KMS-11 (cell line): ENCODE results near the gene LDLRAD2.

ENCODE experiments used
- H2AFZ ChIP-seq: fragments of 200-600 bp; sonication (generic); 2 replicates; pipeline ENCODE4 v1.6.1; 2016; ENCODE audit warnings: antibody characterized with exemption, mixed run types, low read depth
- H3K27ac ChIP-seq: fragments of 200-600 bp; sonication (generic); 2 replicates; pipeline ENCODE4 v1.6.1; 2016; ENCODE audit warnings: mild to moderate bottlenecking, mixed run types
- H3K27me3 ChIP-seq: fragments of 200-600 bp; sonication (generic); 2 replicates; pipeline ENCODE4 v1.6.1; 2017; ENCODE audit warnings: mild to moderate bottlenecking, low read depth, mixed run types, moderate library complexity; ENCODE audit not compliant: insufficient read depth
- H3K36me3 ChIP-seq: fragments of 200-600 bp; sonication (generic); 2 replicates; pipeline ENCODE4 v1.6.1; 2017; ENCODE audit warnings: mild to moderate bottlenecking, mixed run types; ENCODE audit not compliant: insufficient read depth
- H3K4me1 ChIP-seq: fragments of 200-600 bp; sonication (generic); 2 replicates; pipeline ENCODE4 v1.6.1; 2016; ENCODE audit warnings: mild to moderate bottlenecking, low read depth, mixed run types; ENCODE audit not compliant: poor library complexity, severe bottlenecking
- H3K4me2 ChIP-seq: fragments of 200-600 bp; sonication (generic); 2 replicates; pipeline ENCODE4 v1.7.0; 2016; ENCODE audit warnings: mild to moderate bottlenecking, mixed run types
- H3K4me3 ChIP-seq: fragments of 200-600 bp; sonication (generic); IDR thresholded peaks from 2 replicates; pipeline ENCODE4 v1.6.1; 2017; ENCODE audit warnings: low read depth, low read length, mixed read lengths; ENCODE audit not compliant: insufficient read depth
- H3K79me2 ChIP-seq: fragments of 200-600 bp; sonication (generic); 2 replicates; pipeline ENCODE4 v1.6.1; 2016; ENCODE audit warnings: low read depth, mixed run types; ENCODE audit not compliant: insufficient read depth
- H3K9ac ChIP-seq: fragments of 200-600 bp; sonication (generic); 2 replicates; pipeline ENCODE4 v1.6.1; 2016; ENCODE audit warnings: mild to moderate bottlenecking, mixed run types
- H4K20me1 ChIP-seq: fragments of 200-600 bp; sonication (generic); 2 replicates; pipeline ENCODE4 v1.6.1; 2016; ENCODE audit warnings: mild to moderate bottlenecking, mixed run types; ENCODE audit not compliant: insufficient read depth
- TF ChIP-seq, protein P1 (sequence below): fragments of 200-600 bp; sonication (generic); conservative IDR thresholded peaks from 2 replicates; pipeline ENCODE4 v1.6.1; 2017; ENCODE audit warnings: low read depth, mild to moderate bottlenecking, antibody characterized with exemption, low read length, moderate library complexity, mixed read lengths

LDLRAD2 gene

DNA sequence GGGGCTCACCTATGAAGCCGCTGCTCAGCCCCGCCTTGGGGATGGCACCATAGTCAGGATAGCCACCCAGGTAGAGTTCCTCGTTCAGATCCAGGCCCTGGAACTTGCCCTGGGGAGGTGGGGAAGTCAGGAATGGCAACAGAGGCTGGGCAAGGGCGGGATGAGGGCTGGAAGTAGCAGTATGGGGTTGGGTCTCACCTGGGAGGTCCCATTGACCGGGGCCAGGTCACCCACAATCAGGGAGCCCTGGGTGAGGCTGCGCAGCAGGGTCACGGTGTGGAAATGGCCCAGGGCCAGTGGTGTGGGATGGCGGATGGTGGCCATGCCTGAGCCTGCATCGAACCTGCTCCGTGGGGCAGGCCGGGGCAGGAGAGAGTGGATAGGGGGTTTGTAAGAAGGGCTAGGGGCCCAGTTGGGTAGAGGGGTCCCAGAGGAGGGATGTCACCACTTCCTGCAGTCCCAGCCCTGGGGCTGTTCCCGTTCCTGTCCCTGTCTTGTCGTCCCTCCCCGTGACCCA is 19.4 kb downstream of the LDLRAD2 start:
- Histone ChIP-seq H3K4me2 (no peak overlapping the region), H3K4me1 (no peaks in the 10 kb centered on the region), H3K4me3 (no peak overlapping the region), H3K36me3 (no peaks in the 10 kb centered on the region), H2AFZ (no peak overlapping the region), H3K27ac (no peak overlapping the region), H4K20me1 (no peaks in the 10 kb centered on the region), H3K79me2 (no peaks in the 10 kb centered on the region), H3K9ac (no peak overlapping the region), H3K27me3 (no peaks in the 10 kb centered on the region)
- TF ChIP-seq, protein P1, sequence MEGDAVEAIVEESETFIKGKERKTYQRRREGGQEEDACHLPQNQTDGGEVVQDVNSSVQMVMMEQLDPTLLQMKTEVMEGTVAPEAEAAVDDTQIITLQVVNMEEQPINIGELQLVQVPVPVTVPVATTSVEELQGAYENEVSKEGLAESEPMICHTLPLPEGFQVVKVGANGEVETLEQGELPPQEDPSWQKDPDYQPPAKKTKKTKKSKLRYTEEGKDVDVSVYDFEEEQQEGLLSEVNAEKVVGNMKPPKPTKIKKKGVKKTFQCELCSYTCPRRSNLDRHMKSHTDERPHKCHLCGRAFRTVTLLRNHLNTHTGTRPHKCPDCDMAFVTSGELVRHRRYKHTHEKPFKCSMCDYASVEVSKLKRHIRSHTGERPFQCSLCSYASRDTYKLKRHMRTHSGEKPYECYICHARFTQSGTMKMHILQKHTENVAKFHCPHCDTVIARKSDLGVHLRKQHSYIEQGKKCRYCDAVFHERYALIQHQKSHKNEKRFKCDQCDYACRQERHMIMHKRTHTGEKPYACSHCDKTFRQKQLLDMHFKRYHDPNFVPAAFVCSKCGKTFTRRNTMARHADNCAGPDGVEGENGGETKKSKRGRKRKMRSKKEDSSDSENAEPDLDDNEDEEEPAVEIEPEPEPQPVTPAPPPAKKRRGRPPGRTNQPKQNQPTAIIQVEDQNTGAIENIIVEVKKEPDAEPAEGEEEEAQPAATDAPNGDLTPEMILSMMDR: no peak

DNA sequence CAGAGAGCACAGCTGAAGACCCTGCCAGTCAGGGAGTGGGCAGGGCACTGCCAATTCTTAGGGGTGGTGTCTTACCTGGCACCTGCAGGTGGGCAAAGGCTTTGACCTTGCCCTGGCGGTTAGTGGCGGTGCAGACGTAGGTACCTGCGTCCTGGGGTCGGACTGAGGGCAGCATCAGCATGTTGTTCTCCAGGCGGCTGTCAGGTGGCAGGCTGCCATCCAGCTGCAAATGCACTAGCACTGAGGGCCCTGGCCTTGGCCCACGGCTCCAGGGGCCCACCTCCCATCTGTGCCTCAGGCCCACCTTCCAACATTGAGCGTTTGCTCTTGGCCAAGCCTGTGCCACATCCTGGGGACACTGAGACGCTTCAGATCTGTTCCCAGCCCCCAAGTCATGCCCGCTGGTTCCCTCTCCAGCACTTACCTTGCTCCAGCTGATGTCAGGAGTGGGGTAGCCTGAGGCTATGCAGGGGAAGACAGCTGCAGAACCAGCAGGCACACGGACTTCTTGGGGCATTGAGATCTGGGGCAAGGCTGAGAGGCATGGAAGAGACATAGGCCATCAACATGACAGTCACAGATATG is 21.4 kb downstream of the LDLRAD2 start:
- Histone ChIP-seq H3K27me3 (no peaks in the 10 kb centered on the region), H3K4me1 (no peaks in the 10 kb centered on the region), H3K36me3 (no peaks in the 10 kb centered on the region), H2AFZ (no peak overlapping the region), H3K4me2 (no peak overlapping the region), H3K27ac (no peak overlapping the region), H3K4me3 (no peak overlapping the region), H3K79me2 (no peaks in the 10 kb centered on the region), H3K9ac (no peak overlapping the region), H4K20me1 (no peaks in the 10 kb centered on the region)
- TF ChIP-seq, protein P1: no peak

DNA sequence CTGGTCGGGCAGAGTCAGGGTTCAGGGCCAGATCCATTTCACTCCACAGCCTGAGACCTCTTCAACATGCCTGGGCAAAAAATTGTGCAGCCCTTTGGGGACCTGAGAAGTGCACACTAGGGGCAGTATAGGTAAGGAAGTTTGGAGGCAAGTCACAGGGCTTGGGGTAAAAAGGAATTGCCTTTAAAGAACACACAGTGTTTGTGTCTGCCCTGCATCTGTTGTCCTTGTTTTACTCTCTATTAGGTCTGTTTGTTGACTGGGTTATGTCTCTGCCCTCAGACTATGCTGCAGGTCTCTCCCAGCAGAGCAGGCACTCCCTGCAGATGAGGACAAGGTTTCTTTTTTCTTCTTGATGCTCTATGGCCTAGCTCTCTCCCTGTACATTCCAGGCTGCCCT is 22.0 kb downstream of the LDLRAD2 start:
- TF ChIP-seq, protein P1: no peak
- H3K4me1 ChIP-seq: no peaks in the 10 kb centered on the region
- H3K27me3 ChIP-seq: no peaks in the 10 kb centered on the region
- H3K36me3 ChIP-seq: no peaks in the 10 kb centered on the region
- H3K4me2 ChIP-seq: no peak overlapping the region
- H3K9ac ChIP-seq: no peak overlapping the region
- no peaks in the 10 kb centered on the region for H3K79me2 ChIP-seq
- H2AFZ ChIP-seq: no peak overlapping the region
- no peak overlapping the region for H3K27ac ChIP-seq
- H3K4me3 ChIP-seq: no peak overlapping the region
- no peaks in the 10 kb centered on the region for H4K20me1 ChIP-seq

DNA sequence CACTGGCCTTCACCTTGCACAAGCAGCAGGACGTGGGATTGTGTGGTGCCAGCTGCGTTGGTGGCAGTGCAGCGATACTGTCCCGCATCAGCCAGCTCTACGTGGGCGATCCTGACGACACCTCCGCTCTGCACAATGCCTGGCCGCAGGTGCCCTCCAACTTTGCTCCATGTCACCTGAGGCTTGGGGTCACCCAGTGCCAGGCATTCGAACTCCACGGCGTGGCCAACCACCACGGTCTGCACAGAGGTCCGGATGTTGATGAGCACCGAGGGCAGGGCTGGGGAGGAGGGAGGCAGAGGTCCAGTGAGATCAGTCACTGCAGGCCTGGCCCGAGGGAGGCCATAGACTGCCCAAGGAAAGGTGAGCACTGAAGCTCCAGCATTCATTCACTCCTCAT is 22.6 kb downstream of the LDLRAD2 start:
- no peak overlapping the region for H2AFZ ChIP-seq

More for the DNA sequence above, 22.6 kb downstream of the LDLRAD2 start:
- Histone ChIP-seq H3K27ac (no peak overlapping the region), H3K79me2 (no peaks in the 10 kb centered on the region), H3K4me3 (no peak overlapping the region), H3K36me3 (no peaks in the 10 kb centered on the region), H3K4me1 (no peaks in the 10 kb centered on the region), H4K20me1 (no peaks in the 10 kb centered on the region), H3K4me2 (no peak overlapping the region), H3K9ac (no peak overlapping the region), H3K27me3 (no peaks in the 10 kb centered on the region; the same call in 1 of the 2 replicates)
- TF ChIP-seq, protein P1: no peak
